Loucy (cell line): ENCODE data around the gene AMPD2.

Experiments used
- CTCF ChIP-seq: fragments of 200-600 bp; sonication (generic); conservative IDR thresholded peaks from 2 replicates; pipeline ENCODE4 v1.5.1; 2014; ENCODE audit warnings: mild to moderate bottlenecking, antibody characterized with exemption, low read length
- EZH2phosphoT487 ChIP-seq: fragments of 200-600 bp; IDR thresholded peaks from 2 replicates; pipeline ENCODE4 v1.6.1; 2018; ENCODE audit warnings: antibody characterized with exemption, mild to moderate bottlenecking, moderate library complexity, borderline replicate concordance

GRCh38 chr1:109615879-109616278, 3.8 kb upstream of the AMPD2 start:
- TF ChIP-seq CTCF (no peak), EZH2phosphoT487 (no peak)
